Stimulated activated naive CD8-positive, alpha-beta T cell treated with anti-CD3 and anti-CD28 coated beads, Interleukin-15, Interleukin-2, amounts not matched to agents 100 U/mL and 50 U/mL, for 24 hours (primary cell): Measurements from ENCODE around the gene GZMM.
A peak's percentile ranks its signal among the peaks of the same experiment; 100 is the strongest.

Source experiments
- ATAC-seq: fragments of 150-1000 bp; cut with Tn5 transposase; one replicate; pipeline ENCODE4 v1.10.0; 2021
- DNase-seq: peaks from one replicate; pipeline ENCODE4 v3.0.0; 2021

The GZMM gene

GRCh38 chr19:543910-544608 lies at the start of gene GZMM:
GZMM (plus strand) TSS chr19:544053; CDS start chr19:544072, 19 bp downstream.
- peak; percentile 78 for DNase-seq

GRCh38 chr19:494171-495080 lies 49.4 kb upstream of the GZMM start:
- no peak for DNase-seq
- ATAC-seq: no peak

More at GRCh38 chr19:543910-544608, at the start of gene GZMM:
- peak; percentile 88 for ATAC-seq

GRCh38 chr19:495081-495401 lies 48.8 kb upstream of the GZMM start:
- DNase-seq: no peak
- peak; percentile 3 for ATAC-seq

GRCh38 chr19:495402-496111 lies 48.3 kb upstream of the GZMM start:
- ATAC-seq (peak; percentile 24), DNase-seq (peak; percentile 73)

GRCh38 chr19:496112-496665 lies 47.7 kb upstream of the GZMM start, which contains the start of gene MADCAM1:
MADCAM1 (plus strand) TSS chr19:496486; CDS start chr19:496500, 14 bp downstream.
- no peak for ATAC-seq

GRCh38 chr19:496986-497385 lies 46.9 kb upstream of the GZMM start:
- no peak for ATAC-seq
- DNase-seq: no peak

More at GRCh38 chr19:496112-496665, 47.7 kb upstream of the GZMM start, which contains the start of gene MADCAM1:
- no peak for DNase-seq

GRCh38 chr19:497491-497868 lies 46.4 kb upstream of the GZMM start:
- DNase-seq (no peak), ATAC-seq (no peak)

- no peak for ATAC-seq
Measured at GRCh38 chr19:497869-498510, 45.9 kb upstream of the GZMM start.

GRCh38 chr19:498511-498891 lies 45.4 kb upstream of the GZMM start:
- DNase-seq: no peak
- no peak for ATAC-seq

More at GRCh38 chr19:497869-498510, 45.9 kb upstream of the GZMM start:
- DNase-seq: no peak

GRCh38 chr19:498977-499623 lies 44.8 kb upstream of the GZMM start:
- no peak for DNase-seq
- no peak for ATAC-seq

- DNase-seq (no peak), ATAC-seq (no peak)
Measured at GRCh38 chr19:501646-502045, 42.2 kb upstream of the GZMM start.

- no peak for DNase-seq
- ATAC-seq: no peak
Measured at GRCh38 chr19:504616-505015, 39.2 kb upstream of the GZMM start.

- DNase-seq (peak; percentile 94), ATAC-seq (peak; percentile 70)
Measured at GRCh38 chr19:506404-507285, 37.2 kb upstream of the GZMM start.

GRCh38 chr19:507286-508203 lies 36.3 kb upstream of the GZMM start, which contains the start of gene TPGS1:
TPGS1 (plus strand) TSS chr19:507497; CDS start chr19:507507, 10 bp downstream.
- DNase-seq: peak; percentile 87
- ATAC-seq: peak; percentile 59

GRCh38 chr19:508204-509150 lies 35.4 kb upstream of the GZMM start:
- ATAC-seq (no peak), DNase-seq (no peak)

GRCh38 chr19:510606-511100 lies 33.2 kb upstream of the GZMM start:
- DNase-seq (peak; percentile 97), ATAC-seq (peak; percentile 55)

GRCh38 chr19:511101-511851 lies 32.6 kb upstream of the GZMM start:
- ATAC-seq (peak; percentile 48), DNase-seq (peak; percentile 81)
